ENCODE data around the gene ZFP3. TPM values are rescaled to one million over a fixed set of nuclear protein-coding genes. Genes with fewer than 3 reads are reported as not detected.
"Not testable (repeated sequence)": the region's sequence is repeated elsewhere in the genome, so short reads cannot be mapped to it uniquely, and the experiment has no call there.

ZFP3 gene
- total RNA-seq, 2 donors from 2014 or later: 7.2 to 7.4 TPM

- no peaks in the 10 kb centered on the region for H3K9me3 ChIP-seq
- peaks cover 4 to 6% of the 10 kb centered on the region in 2 donors for H3K27me3 ChIP-seq
- TF ChIP-seq CTCF (IDR thresholded peaks at IDR 0.05): no peak
- H3K4me1 ChIP-seq: peaks cover 0 to 11% of the 10 kb centered on the region in 2 donors
- no peak for DNase-seq (ENCODE audit: low spot score)
- H3K27ac ChIP-seq: peak overlapping the region in 1 of 2 donors; percentile 71
- H3K36me3 ChIP-seq: peaks cover 20% of the 10 kb centered on the region
- peak overlapping the region; percentile 77 to 80 for H3K4me3 ChIP-seq
These were observed 32.5 kb downstream of the ZFP3 start for GRCh38 chr17:5110816-5111215.

GRCh38 chr17:5111402-5112204 is 33.3 kb downstream of the ZFP3 start, which contains the start of gene ZNF232:
ZNF232 (minus strand) TSS chr17:5111878; CDS start chr17:5111822, 56 bp downstream.
- Histone ChIP-seq H3K9me3 (no peaks in the 10 kb centered on the region), H3K27me3 (peaks cover 4 to 12% of the 10 kb centered on the region in 2 donors), H3K36me3 (peaks cover 12% of the 10 kb centered on the region), H3K27ac (peak within 1 kb of the TSS; percentile 65 to 71), H3K4me3 (peak within 1 kb of the TSS; percentile 77 to 80), H3K4me1 (peaks cover 0 to 11% of the 10 kb centered on the region in 2 donors)
- peak in 1 of 2 donors; percentile 46 for TF ChIP-seq CTCF (IDR thresholded peaks at IDR 0.05)
- DNase-seq (ENCODE audit: low spot score): peak; percentile 92

GRCh38 chr17:5115673-5116651 is 37.7 kb downstream of the ZFP3 start, which contains the start of gene USP6:
USP6 (plus strand) TSS chr17:5116032; CDS start chr17:5130368, 14,336 bp downstream.
- peaks cover 0 to 4% of the 10 kb centered on the region in 2 donors for H3K4me1 ChIP-seq
- no peak within 1 kb of the TSS for H3K27ac ChIP-seq
- peaks cover 4 to 12% of the 10 kb centered on the region in 2 donors for H3K27me3 ChIP-seq
- H3K9me3 ChIP-seq: no peaks in the 10 kb centered on the region
- TF ChIP-seq CTCF (IDR thresholded peaks at IDR 0.05): no peak
- H3K4me3 ChIP-seq: no peak within 1 kb of the TSS
- H3K36me3 ChIP-seq: no peaks in the 10 kb centered on the region
- no peak for DNase-seq (ENCODE audit: low spot score)

GRCh38 chr17:5118219-5118618 is 40.0 kb downstream of the ZFP3 start:
- H3K4me3 ChIP-seq: no peak overlapping the region
- no peak for TF ChIP-seq CTCF (IDR thresholded peaks at IDR 0.05)
- H3K27me3 ChIP-seq: peaks cover 4 to 12% of the 10 kb centered on the region in 2 donors
- H3K4me1 ChIP-seq: peaks cover 0 to 10% of the 10 kb centered on the region in 2 donors
- no peak for DNase-seq (ENCODE audit: low spot score)
- H3K9me3 ChIP-seq: no peaks in the 10 kb centered on the region
- H3K27ac ChIP-seq: no peak overlapping the region
- no peaks in the 10 kb centered on the region for H3K36me3 ChIP-seq

GRCh38 chr17:5120036-5120435 is 41.8 kb downstream of the ZFP3 start:
- DNase-seq (ENCODE audit: low spot score): no peak
- no peak for TF ChIP-seq CTCF (IDR thresholded peaks at IDR 0.05)
- Histone ChIP-seq H3K4me1 (peaks cover 0 to 13% of the 10 kb centered on the region in 2 donors), H3K9me3 (no peaks in the 10 kb centered on the region), H3K27me3 (peaks cover 4 to 12% of the 10 kb centered on the region in 2 donors), H3K36me3 (no peaks in the 10 kb centered on the region), H3K27ac (no peak overlapping the region), H3K4me3 (no peak overlapping the region)

GRCh38 chr17:5120436-5121185 is 42.3 kb downstream of the ZFP3 start:
- DNase-seq (ENCODE audit: low spot score); H3K9me3 ChIP-seq; H3K36me3 ChIP-seq; H3K27ac ChIP-seq; H3K4me3 ChIP-seq; H3K27me3 ChIP-seq: not testable (repeated sequence)
- peaks cover 0 to 13% of the 10 kb centered on the region in 2 donors for H3K4me1 ChIP-seq
